Common myeloid progenitor, CD34-positive (primary cell): Measurements from ENCODE around the gene MGMT.

ENCODE experiments used
- CTCF ChIA-PET: fragments of 350-600 bp; sonication (Branson Sonifier 250); formaldehyde crosslinking; loops from one replicate; lab custom pipeline; 2021; ENCODE audit warnings: antibody characterized with exemption; lab: Charles Lee
- POLR2A ChIA-PET: fragments of 350-600 bp; sonication (Branson Sonifier 250); formaldehyde crosslinking; loops from one replicate; lab custom pipeline; 2021; ENCODE audit warnings: antibody characterized with exemption; lab: Charles Lee
- DNase-seq, 3 donors: peaks; one replicate each; pipeline versions ENCODE4 v3.0.0 to v3.0.0-alpha.2; 2013
- H3K27ac ChIP-seq, 2 experiments: 1 replicate in 1 of 2; 2 replicates in 1 of 2; pipeline ENCODE4 v1.7.0; 2013; ENCODE audit warnings: inconsistent platforms in 2 of 2, low read length in 2 of 2, mild to moderate bottlenecking in 2 of 2, low read depth in 1 of 2, moderate library complexity in 1 of 2; ENCODE audit not compliant: severe bottlenecking in 2 of 2, insufficient read depth in 1 of 2, poor library complexity in 1 of 2
- H3K27me3 ChIP-seq, 5 experiments: replicated peaks in 2 of 5; 1 replicate in 3 of 5; 2 replicates in 2 of 5; pipeline versions ENCODE4 v1.6.1 to v1.7.0; 2013; ENCODE audit warnings: low read length in 4 of 5, mild to moderate bottlenecking in 2 of 5, moderate library complexity in 2 of 5, inconsistent platforms in 1 of 5; ENCODE audit not compliant: insufficient read depth in 5 of 5, control insufficient read depth in 4 of 5
- H3K36me3 ChIP-seq, 4 experiments: 1 replicate in 2 of 4; 2 replicates in 2 of 4; pipeline versions ENCODE4 v1.6.1 to v1.7.0; 2013; ENCODE audit warnings: low read length in 3 of 4, control low read depth in 1 of 4, mild to moderate bottlenecking in 1 of 4; ENCODE audit not compliant: control insufficient read depth in 4 of 4, insufficient read depth in 4 of 4
- H3K4me1 ChIP-seq, 4 experiments: 1 replicate in 3 of 4; 2 replicates in 1 of 4; pipeline versions ENCODE4 v1.6.1 to v1.7.1; 2013; ENCODE audit warnings: low read length in 3 of 4, mild to moderate bottlenecking in 3 of 4, control low read depth in 1 of 4, inconsistent platforms in 1 of 4, moderate library complexity in 1 of 4; ENCODE audit not compliant: control insufficient read depth in 4 of 4, insufficient read depth in 4 of 4; ENCODE audit errors: control extremely low read depth in 1 of 4
- H3K4me3 ChIP-seq, 7 experiments: 1 replicate in 4 of 7; 2 replicates in 3 of 7; pipeline versions ENCODE4 v1.5.1 to v1.7.0; 2013; ENCODE audit warnings: mild to moderate bottlenecking in 7 of 7, low read length in 6 of 7, moderate library complexity in 6 of 7, inconsistent platforms in 2 of 7, low read depth in 2 of 7, control low read depth in 1 of 7; ENCODE audit not compliant: insufficient read depth in 4 of 7, control insufficient read depth in 1 of 7; ENCODE audit errors: extremely low read depth in 1 of 7
- H3K9me3 ChIP-seq, 5 experiments: 1 replicate in 4 of 5; 2 replicates in 1 of 5; pipeline versions ENCODE4 v1.6.1 to v1.7.1; 2013; ENCODE audit warnings: low read length in 4 of 5, mild to moderate bottlenecking in 2 of 5, inconsistent platforms in 1 of 5, low read depth in 1 of 5, moderate library complexity in 1 of 5; ENCODE audit not compliant: control insufficient read depth in 4 of 5, insufficient read depth in 2 of 5; ENCODE audit errors: control extremely low read depth in 1 of 5
- WGBS: methylation state at CpG from one replicate; pipeline ENCODE4 v1.1.5; 2013; ENCODE audit not compliant: insufficient coverage; 5-methylcytosine and 5-hydroxymethylcytosine counted together

MGMT gene

GRCh38 chr10:129613377-129613980 is 146.4 kb downstream of the MGMT start:
- no peak overlapping the region for H3K27ac ChIP-seq
- 96% methylated on average over 10 of the region's 12 CpGs for WGBS
- no peak overlapping the region for H3K4me3 ChIP-seq
- peaks cover 0 to 4% (median 0%) of the 10 kb centered on the region in 5 experiments for H3K9me3 ChIP-seq
- CTCF ChIA-PET, result no interaction called here
- POLR2A ChIA-PET, result no interaction called here
- DNase-seq, result no peak
- no peaks in the 10 kb centered on the region for H3K4me1 ChIP-seq
- H3K36me3 ChIP-seq, result peaks cover 0 to 5% (median under 1%) of the 10 kb centered on the region in 4 experiments
- H3K27me3 ChIP-seq, result no peaks in the 10 kb centered on the region

DNA sequence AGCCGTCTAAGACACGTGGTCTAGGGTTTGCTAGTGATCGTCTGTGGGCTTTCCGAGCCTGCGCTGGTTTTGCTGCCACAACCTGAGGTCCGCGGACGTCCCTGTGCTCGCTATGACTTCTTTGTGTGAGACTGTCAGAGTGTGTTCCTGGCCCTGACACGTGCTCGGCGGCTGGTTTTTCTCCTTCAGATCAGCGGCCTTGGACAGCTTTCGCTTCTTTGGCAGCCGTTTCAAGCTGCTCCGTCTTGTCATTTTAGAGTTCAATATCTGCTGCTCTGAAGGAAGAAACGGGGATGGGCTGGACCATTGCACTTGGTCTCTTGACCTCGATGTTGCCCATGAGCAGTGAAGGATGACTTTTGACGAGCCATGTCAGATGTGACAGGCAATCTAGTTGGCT is 147.3 kb downstream of the MGMT start:
- POLR2A ChIA-PET, result no interaction called here
- no peak overlapping the region for H3K27ac ChIP-seq
- peaks cover 0 to 4% (median 0%) of the 10 kb centered on the region in 4 experiments for H3K36me3 ChIP-seq
- no peak for DNase-seq
- CTCF ChIA-PET, result no interaction called here
- H3K27me3 ChIP-seq, result no peaks in the 10 kb centered on the region
- WGBS, result 93% methylated on average over 18 of the region's 19 CpGs
- H3K9me3 ChIP-seq, result peaks cover 0 to 4% (median 0%) of the 10 kb centered on the region in 5 experiments
- H3K4me1 ChIP-seq, result no peaks in the 10 kb centered on the region
- H3K4me3 ChIP-seq, result no peak overlapping the region

DNA sequence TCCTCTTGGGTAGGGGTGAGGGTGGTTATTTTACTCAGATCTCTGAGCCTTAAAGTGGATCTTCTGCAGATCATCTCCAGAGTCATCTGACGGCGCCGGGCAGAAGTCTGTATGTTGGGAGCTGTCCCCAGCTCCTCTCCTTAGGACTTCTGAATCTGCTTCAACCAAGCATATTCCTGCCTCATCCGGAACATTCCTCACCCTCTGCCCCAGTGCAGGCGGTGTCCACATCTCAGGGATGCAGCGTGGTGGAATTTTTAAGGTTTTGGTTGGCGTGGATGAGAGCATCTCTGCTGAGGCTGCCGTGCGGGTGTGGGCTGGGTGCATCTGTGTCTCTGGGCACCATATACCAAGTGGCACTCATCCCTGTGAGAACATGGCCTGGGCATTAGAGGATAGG is 148.3 kb downstream of the MGMT start:
- H3K36me3 ChIP-seq, result no peaks in the 10 kb centered on the region
- H3K9me3 ChIP-seq, result peaks cover 0 to 4% (median 0%) of the 10 kb centered on the region in 5 experiments
- CTCF ChIA-PET, result no interaction called here
- H3K4me1 ChIP-seq, result no peaks in the 10 kb centered on the region
- 95% methylated on average over 9 of the region's 9 CpGs for WGBS
- no peak overlapping the region for H3K27ac ChIP-seq
- DNase-seq, result no peak
- no peaks in the 10 kb centered on the region for H3K27me3 ChIP-seq
- no peak overlapping the region for H3K4me3 ChIP-seq
- POLR2A ChIA-PET, result no interaction called here

- Histone ChIP-seq H3K4me1 (no peaks in the 10 kb centered on the region), H3K36me3 (no peaks in the 10 kb centered on the region), H3K27me3 (no peaks in the 10 kb centered on the region), H3K9me3 (peaks cover 0 to 4% (median 0%) of the 10 kb centered on the region in 5 experiments), H3K27ac (no peak overlapping the region), H3K4me3 (no peak overlapping the region)
- POLR2A ChIA-PET, result no interaction called here
- 97% methylated on average over 10 of the region's 14 CpGs for WGBS
- DNase-seq, result no peak
- CTCF ChIA-PET, result no interaction called here
These were observed 149.0 kb downstream of the MGMT start for GRCh38 chr10:129615921-129616525.

GRCh38 chr10:129617768-129618167 is 150.7 kb downstream of the MGMT start:
- CTCF ChIA-PET, result no interaction called here
- H3K9me3 ChIP-seq, result peaks cover 0 to 2% (median 0%) of the 10 kb centered on the region in 5 experiments
- no peak overlapping the region for H3K4me3 ChIP-seq
- peaks cover 0 to 1% (median 0%) of the 10 kb centered on the region in 4 experiments for H3K4me1 ChIP-seq
- DNase-seq, result no peak
- whole genome bisulfite sequencing, result 100% methylated on average over 3 of the region's 3 CpGs
- no peaks in the 10 kb centered on the region for H3K27me3 ChIP-seq
- H3K27ac ChIP-seq, result no peak overlapping the region
- H3K36me3 ChIP-seq, result no peaks in the 10 kb centered on the region
- POLR2A ChIA-PET, result no interaction called here

GRCh38 chr10:129621062-129621461 is 154.0 kb downstream of the MGMT start:
- no peaks in the 10 kb centered on the region for H3K27me3 ChIP-seq
- H3K9me3 ChIP-seq, result peaks cover 0 to 2% (median 0%) of the 10 kb centered on the region in 5 experiments
- CTCF ChIA-PET, result no interaction called here
- H3K27ac ChIP-seq, result no peak overlapping the region
- WGBS, result 100% methylated on average over 2 of the region's 7 CpGs
- peaks cover 0 to 1% (median 0%) of the 10 kb centered on the region in 4 experiments for H3K4me1 ChIP-seq
- POLR2A ChIA-PET, result no interaction called here
- DNase-seq, result no peak
- H3K4me3 ChIP-seq, result no peak overlapping the region
- H3K36me3 ChIP-seq, result no peaks in the 10 kb centered on the region

DNA sequence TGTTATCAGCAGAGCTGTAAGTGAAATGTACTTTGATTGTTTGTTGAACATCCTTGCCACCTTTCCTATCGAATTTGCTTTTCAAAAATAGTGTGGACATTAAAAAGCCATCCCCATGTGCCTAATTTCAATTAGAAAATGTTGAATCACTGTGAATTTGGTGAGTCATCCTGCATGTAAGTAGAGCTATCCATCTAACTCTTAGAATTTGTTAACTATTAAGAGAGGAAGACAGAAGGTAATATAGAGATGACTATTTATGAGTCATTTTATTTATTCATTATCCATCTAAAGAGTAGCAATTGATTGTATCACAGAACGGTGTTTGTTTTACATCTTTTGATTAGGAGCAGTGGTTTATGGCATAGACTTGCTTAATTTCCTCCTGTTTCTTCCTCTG is 154.7 kb downstream of the MGMT start:
- ChIA-PET POLR2A (interaction anchor here (0.6 kb wide), 1 partner anchor 114 kb away, joined by 3 read pairs; no protein-coding TSS in a partner anchor), CTCF (no interaction called here)
- DNase-seq, result peak in 2 of 3 donors; percentile 10 to 15
- Histone ChIP-seq H3K4me3 (no peak overlapping the region), H3K9me3 (peaks cover 0 to 2% (median 0%) of the 10 kb centered on the region in 5 experiments), H3K4me1 (peaks cover 0 to 1% (median 0%) of the 10 kb centered on the region in 4 experiments), H3K27ac (no peak overlapping the region), H3K27me3 (no peaks in the 10 kb centered on the region), H3K36me3 (no peaks in the 10 kb centered on the region)
- WGBS, result 50% methylated on average over 2 of the region's 2 CpGs
